NCI-H510A treated with DMSO at 0.1 percent for 48 hours (cell line): ENCODE results near the gene ONECUT3.
A peak's percentile ranks its signal among the peaks of the same experiment; 100 is the strongest.
"Not testable (repeated sequence)": the region's sequence is repeated elsewhere in the genome, so short reads cannot be mapped to it uniquely, and the experiment has no call there.

Experiments
- DNase-seq: peaks from one replicate; lab custom pipeline; 2025; lab: John Stamatoyannopoulos, UW

Gene ONECUT3

GRCh38 chr19:1794424-1795172 is 41.3 kb downstream of the ONECUT3 start:
- DNase-seq = no peak

- no peak for DNase-seq
Observed at GRCh38 chr19:1796395-1797142, 43.3 kb downstream of the ONECUT3 start.

- not testable (repeated sequence) for DNase-seq
Observed at GRCh38 chr19:1797313-1797712, 44.0 kb downstream of the ONECUT3 start.

- DNase-seq = no peak
Observed at GRCh38 chr19:1799695-1800342, 46.5 kb downstream of the ONECUT3 start.

- DNase-seq = no peak
Observed at GRCh38 chr19:1804858-1805257, 51.6 kb downstream of the ONECUT3 start.

GRCh38 chr19:1805401-1806183 is 52.3 kb downstream of the ONECUT3 start:
- no peak for DNase-seq

- DNase-seq = no peak
Observed at GRCh38 chr19:1806184-1807029, 53.1 kb downstream of the ONECUT3 start.

GRCh38 chr19:1807030-1807694 is 53.9 kb downstream of the ONECUT3 start:
- DNase-seq = no peak

- no peak for DNase-seq
Observed at GRCh38 chr19:1807695-1808394, 54.5 kb downstream of the ONECUT3 start.

- no peak for DNase-seq
Observed at GRCh38 chr19:1808395-1808731, 55.1 kb downstream of the ONECUT3 start.

- no peak for DNase-seq
Observed at GRCh38 chr19:1809678-1810077, 56.4 kb downstream of the ONECUT3 start.

- no peak for DNase-seq
Observed at GRCh38 chr19:1810439-1811160, 57.3 kb downstream of the ONECUT3 start.

GRCh38 chr19:1811472-1811894 is 58.2 kb downstream of the ONECUT3 start:
- no peak for DNase-seq

GRCh38 chr19:1811942-1812425 is 58.7 kb downstream of the ONECUT3 start, which contains the start of gene ATP8B3:
Gene ATP8B3, minus strand, starts transcription at chr19:1812276. Its CDS starts 540 bp downstream, at chr19:1811736.
- DNase-seq = no peak

- peak; percentile 32 for DNase-seq
Observed at GRCh38 chr19:1812426-1813191, 59.3 kb downstream of the ONECUT3 start.

GRCh38 chr19:1813192-1814182 is 60.2 kb downstream of the ONECUT3 start:
- no peak for DNase-seq

- no peak for DNase-seq
Observed at GRCh38 chr19:1814391-1814790, 61.1 kb downstream of the ONECUT3 start.
